ENCODE data around the gene PRDM5.

DNA sequence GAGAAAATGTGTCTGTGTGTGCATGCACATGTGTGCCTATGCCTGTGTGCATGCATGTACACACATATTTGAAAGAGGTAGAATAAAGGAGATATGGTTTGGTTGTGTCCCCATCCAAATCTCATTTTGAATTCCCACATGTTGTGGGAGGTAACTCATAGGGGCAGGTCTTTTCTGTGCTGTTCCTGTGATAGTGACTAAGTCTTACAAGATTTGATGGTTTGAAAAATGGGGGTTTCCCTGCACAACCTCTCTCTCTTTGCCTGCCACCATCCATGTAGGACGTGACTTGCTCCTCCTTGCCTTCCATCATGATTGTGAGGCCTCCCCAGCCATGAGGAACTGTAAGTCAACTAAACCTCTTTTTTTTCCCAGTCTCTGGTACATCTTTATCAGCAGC is 87.2 kb downstream of the PRDM5 start:
- no peak for TF ChIP-seq CTCF (optimal IDR thresholded peaks at IDR 0.05 in 1 of 3, IDR thresholded peaks at IDR 0.05 in 1 of 3, conservative IDR thresholded peaks at IDR 0.05 in 1 of 3; ENCODE audit: extremely low read depth in 1 of 3, insufficient read depth in 2 of 3, low read length in 3 of 3)
- no peak for TF ChIP-seq EZH2 (IDR thresholded peaks at IDR 0.05; ENCODE audit: low read length)

All from keratinocyte (primary cell).